Heart left ventricle (tissue), 16 donors: ENCODE results near the gene ABL1. TPM values are rescaled to one million over a fixed set of nuclear protein-coding genes. Genes with fewer than 3 reads are reported as not detected.

ENCODE experiments used
- ATAC-seq, 4 donors: fragments of 200-7000 bp; cut with Tn5 transposase; one replicate each; pipeline ENCODE4 v1.9.1; 2020 to 2022; ENCODE audit warnings: moderate library complexity in 4 of 4, mild to moderate bottlenecking in 3 of 4, moderate number of reproducible peaks in 1 of 4
- DNase-seq, 5 donors: peaks; one replicate each; pipeline ENCODE4 v3.0.0-alpha.2; 2020
- H3K27ac ChIP-seq, 12 donors: fragments of 200-600 bp; sonication (generic) in 4 of 12; one replicate each; pipeline versions ENCODE4 v1.5.0 to v1.8.0; 2016 to 2022; ENCODE audit warnings: mild to moderate bottlenecking in 2 of 12
- H3K27me3 ChIP-seq, 9 donors: fragments of 200-600 bp; sonication (generic) in 2 of 9; one replicate each; pipeline versions ENCODE4 v1.5.1 to v1.8.0; 2016 to 2022; ENCODE audit warnings: mild to moderate bottlenecking in 3 of 9
- H3K36me3 ChIP-seq, 9 donors: fragments of 200-600 bp; sonication (generic) in 2 of 9; one replicate each; pipeline versions ENCODE4 v1.5.0 to v1.8.0; 2018 to 2022; ENCODE audit warnings: mild to moderate bottlenecking in 2 of 9
- H3K4me1 ChIP-seq, 12 donors: fragments of 200-600 bp; sonication (generic) in 4 of 12; one replicate each; pipeline versions ENCODE4 v1.5.0 to v1.8.0; 2016 to 2022; ENCODE audit warnings: mild to moderate bottlenecking in 3 of 12
- H3K4me3 ChIP-seq, 12 donors: fragments of 200-600 bp; sonication (generic) in 4 of 12; one replicate each; pipeline versions ENCODE4 v1.5.0 to v1.8.0; 2017 to 2022; ENCODE audit warnings: mild to moderate bottlenecking in 9 of 12, moderate library complexity in 4 of 12
- H3K9me3 ChIP-seq, 12 donors: fragments of 200-600 bp; sonication (generic) in 4 of 12; one replicate each; pipeline versions ENCODE4 v1.5.0 to v1.8.0; 2016 to 2022; ENCODE audit warnings: mild to moderate bottlenecking in 1 of 12
- POLR2A ChIP-seq, 2 donors: fragments of 450-650 bp; IDR thresholded peaks; one replicate each; pipeline ENCODE4 v1.6.1; 2017; ENCODE audit warnings: antibody characterized with exemption in 2 of 2, mild to moderate bottlenecking in 2 of 2, moderate library complexity in 2 of 2
- WGBS, 4 donors: extraction: QIAGEN DNeasy Blood & Tissue Kit in 2 of 4; methylation state at CpG; one replicate each; pipeline versions ENCODE4 v1.1.5 to v1.1.7; 2013 to 2018; 5-methylcytosine and 5-hydroxymethylcytosine counted together
- intact Hi-C, 10 donors: fragments of 100-400 bp; cut with DNase I; formaldehyde crosslinking; loops; one replicate each; pipeline versions ENCODE4 v1.11.1 to v1.14.2; 2022
- polyA plus RNA-seq, 2 donors: library from polyadenylated mRNA; stranded (reverse); fragments of 200-250 nt; gene quantifications; one replicate each; pipeline ENCODE4 v1.2.3, GENCODE V29; 2013
- total RNA-seq, 9 donors: library from RNA; depleted of rRNA in 2 of 9; stranded (reverse); fragments of >200 nt in 2 of 9; fragmentation: NEBNext Ultra II Directional in 3 of 9; extraction: Animal tissue kit (Norgen Biotek cat#: 25700) in 3 of 9; gene quantifications; one replicate each; pipeline versions ENCODE4 v1.1.0 to v1.2.4, GENCODE V29; 2016 to 2023
- TF ChIP-seq, protein P1 (sequence below), 12 donors: fragments of 200-600 bp; sonication (generic) in 4 of 12; IDR thresholded peaks; one replicate each; pipeline versions ENCODE4 v1.5.0 to v1.8.0; 2018 to 2022; ENCODE audit warnings: antibody characterized with exemption in 12 of 12, mild to moderate bottlenecking in 5 of 12
- donor health status: ischemic (EF 13 %, LVEDD 7.1; RV severe dilation, severe dysfunction).
- donor health status: healthy with polysubstance abuse.
- donor health status: DM: no; HTN: yes; CAD: no.
- donor health status: DM: no; HTN: no; CAD: no.
- donor health status: ischemic (EF 25% LVEDD 6.9; RV normal size, moderate dysfunction).
- donor health status: ischemic (EF 25% LVEDD 5.7; RV mildly dilated, moderate dysfunction).
- donor health status: healthy.
- donor health status: DM: yes; HTN: yes; CAD: no.
- donor health status: ischemic (EF 35%, LVEDD 5.7; RV mildly dilated, moderate dysfunction).
- donor health status: nonischemic (EF 11% LVEDD 7.7; RV severe dilation, severe dysfunction).
- donor health status: DM: yes; HTN: yes; CAD: no.
- donor health status: PGD.
- donor health status: ischemic (EF 29% LVEDD 5.4; RV normal size, mild dysfunction).
- donor health status: nonischemic (EF 23%, LVEDD 6.1; RV moderate dilation, normal function).

The ABL1 gene
- total and polyA plus RNA-seq, 11 donors = 13.2 to 49.8 (median 33.8) TPM

DNA sequence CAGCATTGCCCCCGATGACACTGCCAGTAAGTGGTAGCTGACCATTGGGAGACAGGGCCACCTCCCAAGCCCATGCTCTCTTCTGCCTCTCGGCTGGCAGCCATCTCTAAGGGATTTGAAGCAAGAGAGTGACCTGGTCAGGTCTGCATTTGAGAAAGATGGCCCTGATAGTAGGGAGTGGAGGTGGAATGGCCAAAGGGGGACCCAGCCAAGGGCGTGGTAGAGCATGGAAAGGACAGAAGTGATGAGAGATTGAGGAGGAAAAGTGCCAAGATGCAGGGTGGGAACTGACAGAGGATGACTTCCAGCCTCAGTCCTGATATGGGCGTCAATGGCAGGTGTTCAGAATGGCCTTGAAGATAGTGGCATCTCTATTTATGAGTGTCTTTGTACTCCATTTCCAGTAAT is 9.0 kb downstream of the ABL1 start:
- ATAC-seq (peak in 2 of 4 donors; percentile 5 to 35), DNase-seq (peak in 1 of 5 donors; percentile 50)
- H3K9me3 ChIP-seq = no peaks in the 10 kb centered on the region
- no peaks in the 10 kb centered on the region for H3K27me3 ChIP-seq
- WGBS, 4 donors = 60 to 69% (median 61%) methylated on average over 4 of the region's 4 CpGs
- H3K4me3 ChIP-seq = no peak overlapping the region
- H3K27ac ChIP-seq = peak overlapping the region in 10 of 12 donors; percentile 15 to 96 (median 86)
- intact Hi-C loops = loop anchor here in 1 of 10 donors (5.0 kb wide), 1 partner anchor 62 kb away; no protein-coding TSS in a partner anchor
- H3K36me3 ChIP-seq = no peaks in the 10 kb centered on the region
- no peak for TF ChIP-seq POLR2A (IDR thresholded peaks at IDR 0.05)
- TF ChIP-seq, protein P1, sequence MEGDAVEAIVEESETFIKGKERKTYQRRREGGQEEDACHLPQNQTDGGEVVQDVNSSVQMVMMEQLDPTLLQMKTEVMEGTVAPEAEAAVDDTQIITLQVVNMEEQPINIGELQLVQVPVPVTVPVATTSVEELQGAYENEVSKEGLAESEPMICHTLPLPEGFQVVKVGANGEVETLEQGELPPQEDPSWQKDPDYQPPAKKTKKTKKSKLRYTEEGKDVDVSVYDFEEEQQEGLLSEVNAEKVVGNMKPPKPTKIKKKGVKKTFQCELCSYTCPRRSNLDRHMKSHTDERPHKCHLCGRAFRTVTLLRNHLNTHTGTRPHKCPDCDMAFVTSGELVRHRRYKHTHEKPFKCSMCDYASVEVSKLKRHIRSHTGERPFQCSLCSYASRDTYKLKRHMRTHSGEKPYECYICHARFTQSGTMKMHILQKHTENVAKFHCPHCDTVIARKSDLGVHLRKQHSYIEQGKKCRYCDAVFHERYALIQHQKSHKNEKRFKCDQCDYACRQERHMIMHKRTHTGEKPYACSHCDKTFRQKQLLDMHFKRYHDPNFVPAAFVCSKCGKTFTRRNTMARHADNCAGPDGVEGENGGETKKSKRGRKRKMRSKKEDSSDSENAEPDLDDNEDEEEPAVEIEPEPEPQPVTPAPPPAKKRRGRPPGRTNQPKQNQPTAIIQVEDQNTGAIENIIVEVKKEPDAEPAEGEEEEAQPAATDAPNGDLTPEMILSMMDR (IDR thresholded peaks at IDR 0.05) = no peak
- peaks cover 13 to 100% (median 81%) of the 10 kb centered on the region in 12 donors for H3K4me1 ChIP-seq

DNA sequence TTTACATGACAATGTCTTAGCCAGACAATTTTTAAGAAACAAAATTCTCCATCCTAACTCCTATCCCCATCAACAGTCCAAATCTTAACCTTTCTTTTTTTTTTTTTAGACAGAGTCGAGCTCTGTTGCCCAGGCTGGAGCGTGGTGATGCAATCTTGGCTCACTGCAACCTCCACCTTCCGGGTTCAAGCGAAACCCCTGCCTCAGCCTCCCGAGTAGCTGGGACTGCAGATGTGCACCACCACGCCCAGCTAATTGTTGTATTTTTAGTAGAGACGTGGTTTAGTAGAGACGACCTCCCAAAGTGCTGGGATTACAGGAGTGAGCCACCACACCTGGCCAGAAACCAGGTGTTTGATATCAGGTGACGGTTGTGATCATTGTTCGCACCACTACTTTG is 10.2 kb downstream of the ABL1 start:
- TF ChIP-seq, protein P1 (IDR thresholded peaks at IDR 0.05) = no peak
- no peak for TF ChIP-seq POLR2A (IDR thresholded peaks at IDR 0.05)
- peak in 1 of 5 donors; percentile 56 for DNase-seq
- H3K4me1 ChIP-seq = peaks cover 13 to 94% (median 73%) of the 10 kb centered on the region in 12 donors
- H3K4me3 ChIP-seq = peak overlapping the region in 5 of 12 donors; percentile 3 to 29 (median 14)
- intact Hi-C loops = loop anchor here in 4 of 10 donors (5.0 kb wide), 1 partner anchor 63 kb away; no protein-coding TSS in a partner anchor
- H3K36me3 ChIP-seq = no peaks in the 10 kb centered on the region
- peak overlapping the region in 11 of 12 donors; percentile 56 to 96 (median 87) for H3K27ac ChIP-seq
- WGBS, 4 donors = 56 to 66% (median 62%) methylated on average over 10 of the region's 10 CpGs
- H3K9me3 ChIP-seq = no peaks in the 10 kb centered on the region
- ATAC-seq = no peak
- no peaks in the 10 kb centered on the region for H3K27me3 ChIP-seq

DNA sequence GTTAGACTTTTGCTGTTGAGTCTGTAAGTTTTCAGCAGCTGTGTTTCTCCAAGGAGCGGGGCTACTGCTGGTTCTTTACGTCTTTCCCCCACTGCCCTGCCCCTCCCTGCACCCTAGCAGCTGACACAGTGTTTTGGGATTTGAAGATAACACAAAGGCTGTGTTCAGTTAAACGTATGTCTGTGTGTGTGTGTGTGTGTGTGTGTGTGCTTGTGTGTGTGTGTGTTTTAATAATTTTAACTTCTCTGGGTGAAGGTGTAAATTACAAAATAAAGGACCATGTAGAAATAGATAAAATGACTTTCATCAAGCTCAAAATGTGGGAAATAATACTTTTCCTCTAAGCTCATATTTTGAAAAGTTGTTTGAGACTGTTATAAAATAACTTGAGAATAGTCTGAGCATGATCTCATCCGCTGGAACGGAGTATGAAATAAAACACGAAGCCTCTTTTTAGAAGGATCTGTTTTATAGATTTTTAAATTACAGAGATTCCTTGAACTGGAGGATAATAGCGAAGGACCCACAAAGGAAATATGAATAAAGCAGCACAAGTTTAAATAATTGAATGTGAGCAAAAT is 10.9 kb downstream of the ABL1 start:
- H3K36me3 ChIP-seq = no peaks in the 10 kb centered on the region
- peak in 2 of 4 donors; percentile 19 to 38 for ATAC-seq
- no peaks in the 10 kb centered on the region for H3K27me3 ChIP-seq
- peaks cover 13 to 89% (median 73%) of the 10 kb centered on the region in 12 donors for H3K4me1 ChIP-seq
- no peaks in the 10 kb centered on the region for H3K9me3 ChIP-seq
- TF ChIP-seq, protein P1 (IDR thresholded peaks at IDR 0.05) = no peak
- TF ChIP-seq POLR2A (IDR thresholded peaks at IDR 0.05) = no peak
- peak overlapping the region in 8 of 12 donors; percentile 5 to 40 (median 24) for H3K4me3 ChIP-seq
- intact Hi-C loops = loop anchor here in 4 of 10 donors (5.0 kb wide), 1 partner anchor 64 kb away; no protein-coding TSS in a partner anchor
- WGBS, 4 donors = 19 to 34% (median 29%) methylated on average over 7 of the region's 7 CpGs
- H3K27ac ChIP-seq = peak overlapping the region; percentile 40 to 96 (median 88)
- DNase-seq = peak in 2 of 5 donors; percentile 58 to 59
